ENCODE measurements around the gene MZF1. TPM values are rescaled to one million over a fixed set of nuclear protein-coding genes. Genes with fewer than 3 reads are reported as not detected.
A peak's percentile ranks its signal among the peaks of the same experiment; 100 is the strongest.

The MZF1 gene
- total and polyA plus RNA-seq, 2 donors: 12.4 to 22.1 TPM

DNA sequence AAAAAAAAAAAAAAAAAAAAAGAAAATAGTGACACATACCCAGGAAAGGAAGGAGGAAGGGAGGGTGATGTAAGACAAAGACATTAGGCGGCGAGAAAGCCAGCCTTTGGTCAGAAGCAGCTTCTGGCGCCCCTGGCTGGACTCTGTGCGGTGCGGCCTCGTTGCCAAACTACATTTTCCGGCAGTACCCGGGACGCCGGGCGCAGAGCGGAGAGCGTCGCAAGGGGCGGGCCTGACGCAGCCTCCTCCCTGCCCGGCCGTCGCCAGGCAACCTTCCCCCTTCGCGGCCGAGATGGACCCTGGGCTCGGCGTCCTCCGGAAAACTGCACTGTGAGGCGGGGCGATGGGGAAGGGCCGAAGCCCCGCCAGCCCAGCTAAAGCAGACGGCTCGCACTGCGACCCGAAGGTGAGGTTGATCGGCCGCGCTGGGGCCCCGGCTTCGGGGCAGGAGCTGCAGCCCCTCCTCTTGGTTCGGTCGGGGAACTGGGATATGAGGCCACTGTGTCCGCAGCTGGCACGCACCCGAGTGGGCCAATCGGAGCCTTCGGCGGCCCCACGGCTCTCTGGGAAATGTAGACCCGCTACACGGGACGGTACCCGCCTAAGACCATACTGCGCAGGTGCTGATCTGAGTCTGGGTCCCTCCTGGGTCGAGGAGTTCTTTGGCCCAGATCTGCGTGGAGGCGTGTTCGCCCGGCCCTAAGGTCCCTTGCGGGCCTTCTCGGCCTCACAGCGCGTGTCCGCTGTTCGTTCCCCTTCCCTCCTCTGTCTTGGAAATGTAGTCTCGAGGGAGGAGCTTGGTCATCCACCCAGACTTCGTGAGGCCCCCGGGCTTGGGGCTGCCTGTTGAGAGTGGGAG is 2.3 kb upstream of the MZF1 start:
- peak; percentile 82 for DNase-seq (ENCODE audit: extremely low spot score)
- peak overlapping the region; percentile 81 for H3K27ac ChIP-seq (ENCODE audit: low read depth)
- no peaks in the 10 kb centered on the region for H3K36me3 ChIP-seq (ENCODE audit: insufficient read depth)
- peak overlapping the region; percentile 59 for H3K4me3 ChIP-seq (ENCODE audit: low read depth, low read length)
- under 1% methylated on average over 66 of the region's 66 CpGs for WGBS
- no peaks in the 10 kb centered on the region for H3K4me1 ChIP-seq (ENCODE audit: insufficient read depth)

DNA sequence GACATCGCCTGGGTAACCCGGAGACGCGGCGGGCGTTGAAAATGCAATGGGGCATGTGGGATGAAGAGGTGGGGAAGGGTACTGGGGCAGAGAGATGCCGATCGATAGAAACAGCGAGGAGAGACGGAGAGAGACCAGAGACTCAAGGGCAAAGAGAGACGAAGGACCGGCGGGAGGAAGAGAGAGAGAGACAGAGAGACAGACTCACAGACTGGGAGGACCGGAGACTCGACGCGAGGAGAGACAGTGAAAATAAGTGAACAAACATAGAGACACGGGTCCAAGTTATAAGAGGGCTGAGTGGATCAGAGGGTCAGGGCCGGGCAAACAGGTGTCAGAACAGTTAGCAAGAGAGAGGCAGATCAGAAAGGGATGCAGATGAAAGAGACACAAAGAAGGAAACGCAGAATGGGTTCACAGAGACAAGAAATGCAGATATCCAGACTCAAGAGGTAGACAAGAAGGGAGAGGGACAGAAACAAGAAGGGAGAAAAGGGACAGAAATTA is 576 bp upstream of the MZF1 start:
- under 1% methylated on average over 20 of the region's 20 CpGs for WGBS
- DNase-seq (ENCODE audit: extremely low spot score): no peak
- peak overlapping the region; percentile 29 for H3K4me3 ChIP-seq (ENCODE audit: low read depth, low read length)
- H3K36me3 ChIP-seq (ENCODE audit: insufficient read depth): no peaks in the 10 kb centered on the region
- no peaks in the 10 kb centered on the region for H3K4me1 ChIP-seq (ENCODE audit: insufficient read depth)
- peak overlapping the region; percentile 93 for H3K27ac ChIP-seq (ENCODE audit: low read depth)

GRCh38 chr19:58572026-58572817 is 913 bp downstream of the MZF1 start:
- 40% methylated on average over 24 of the region's 24 CpGs for WGBS
- no peak for DNase-seq (ENCODE audit: extremely low spot score)
- Histone ChIP-seq H3K27ac (ENCODE audit: low read depth) (no peak overlapping the region), H3K36me3 (ENCODE audit: insufficient read depth) (no peaks in the 10 kb centered on the region), H3K4me3 (ENCODE audit: low read depth, low read length) (peak overlapping the region; percentile 45), H3K4me1 (ENCODE audit: insufficient read depth) (no peaks in the 10 kb centered on the region)

- 97% methylated on average over 8 of the region's 8 CpGs for WGBS
- Histone ChIP-seq H3K4me1 (ENCODE audit: insufficient read depth) (no peaks in the 10 kb centered on the region), H3K27ac (ENCODE audit: low read depth) (no peak overlapping the region), H3K4me3 (ENCODE audit: low read depth, low read length) (no peak overlapping the region), H3K36me3 (ENCODE audit: insufficient read depth) (no peaks in the 10 kb centered on the region)
- DNase-seq (ENCODE audit: extremely low spot score): no peak
These were observed 1.6 kb downstream of the MZF1 start for GRCh38 chr19:58571575-58571947.

- 94% methylated on average over 25 of the region's 25 CpGs for WGBS
- no peak overlapping the region for H3K4me3 ChIP-seq (ENCODE audit: low read depth, low read length)
- no peaks in the 10 kb centered on the region for H3K4me1 ChIP-seq (ENCODE audit: insufficient read depth)
- H3K36me3 ChIP-seq (ENCODE audit: insufficient read depth): no peaks in the 10 kb centered on the region
- H3K27ac ChIP-seq (ENCODE audit: low read depth): no peak overlapping the region
- DNase-seq (ENCODE audit: extremely low spot score): no peak
These were observed 2.2 kb downstream of the MZF1 start for GRCh38 chr19:58570770-58571574.

DNA sequence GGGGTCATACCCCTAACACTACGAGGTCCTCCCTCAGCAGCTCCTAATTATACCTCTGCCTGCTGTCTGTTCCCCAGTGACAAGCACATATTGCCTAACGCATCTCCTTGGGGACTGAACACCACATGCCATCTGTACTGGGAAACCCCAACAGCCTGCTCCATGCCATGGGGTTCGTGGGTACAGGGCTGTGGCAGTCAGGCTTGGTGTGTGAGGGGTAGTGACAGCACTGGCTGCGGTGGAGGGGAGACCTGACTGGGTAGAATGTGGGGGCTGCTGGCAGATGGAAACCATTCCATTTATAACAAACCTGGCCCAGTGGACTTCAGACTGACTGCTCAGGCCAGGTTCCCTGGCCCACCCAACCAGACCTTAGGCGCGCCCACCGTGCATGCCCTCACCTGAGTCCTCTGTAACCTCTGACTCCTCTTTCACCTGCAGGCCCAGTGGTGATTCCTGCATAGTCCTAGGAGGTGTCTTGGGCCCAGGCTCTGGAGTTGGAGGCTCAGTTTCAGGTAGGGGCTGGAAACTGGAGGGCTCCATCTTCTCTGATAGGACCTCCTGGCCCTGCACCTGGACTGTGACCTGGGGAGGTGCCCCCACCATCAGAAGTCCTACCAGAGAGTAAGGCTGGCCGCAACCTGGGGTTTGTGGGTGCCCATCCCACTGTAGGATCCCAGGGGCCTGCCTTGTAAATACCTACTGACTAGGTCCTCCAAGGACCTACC is 3.0 kb downstream of the MZF1 start:
- no peak overlapping the region for H3K4me3 ChIP-seq (ENCODE audit: low read depth, low read length)
- DNase-seq (ENCODE audit: extremely low spot score): no peak
- no peaks in the 10 kb centered on the region for H3K4me1 ChIP-seq (ENCODE audit: insufficient read depth)
- WGBS: 86% methylated on average over 8 of the region's 8 CpGs
- no peak overlapping the region for H3K27ac ChIP-seq (ENCODE audit: low read depth)
- no peaks in the 10 kb centered on the region for H3K36me3 ChIP-seq (ENCODE audit: insufficient read depth)

- Histone ChIP-seq H3K4me3 (ENCODE audit: low read depth, low read length) (no peak overlapping the region), H3K4me1 (ENCODE audit: insufficient read depth) (no peaks in the 10 kb centered on the region), H3K27ac (ENCODE audit: low read depth) (no peak overlapping the region), H3K36me3 (ENCODE audit: insufficient read depth) (no peaks in the 10 kb centered on the region)
- no peak for DNase-seq (ENCODE audit: extremely low spot score)
- 95% methylated on average over 6 of the region's 6 CpGs for WGBS
These were observed 3.8 kb downstream of the MZF1 start for GRCh38 chr19:58569191-58569942.

DNA sequence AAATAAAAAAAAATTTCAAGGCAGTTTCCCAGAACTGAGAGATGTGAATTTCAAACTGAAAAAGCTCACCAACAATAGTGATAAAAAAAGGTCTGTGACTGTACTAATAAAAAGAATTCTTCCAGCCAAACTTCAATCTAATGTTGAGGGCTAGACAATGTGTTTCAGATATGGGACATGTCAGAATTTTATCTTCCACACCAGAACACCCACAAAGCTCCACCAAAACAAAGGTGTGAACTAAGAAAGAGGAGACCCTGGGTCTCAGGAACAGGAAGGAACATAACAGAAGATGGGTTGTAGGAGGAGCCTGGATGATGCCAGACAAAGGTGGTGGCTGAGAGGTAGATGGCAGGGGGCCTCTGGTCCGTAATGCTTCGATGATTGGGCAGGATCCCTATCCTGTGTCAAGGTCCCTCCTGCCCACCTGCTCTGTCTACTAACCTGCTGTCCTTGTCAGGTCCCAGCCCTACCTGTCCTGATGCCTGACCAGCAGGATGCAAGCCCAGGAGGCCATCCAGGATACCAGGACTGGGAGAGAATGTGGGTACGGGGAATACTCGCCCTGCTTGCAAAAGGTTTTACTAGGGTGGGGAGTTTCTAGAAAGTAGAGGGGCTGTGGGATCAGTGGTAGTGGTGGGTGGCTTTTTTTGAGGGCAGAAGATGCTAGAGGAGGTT is 4.5 kb downstream of the MZF1 start:
- Histone ChIP-seq H3K27ac (ENCODE audit: low read depth) (no peak overlapping the region), H3K36me3 (ENCODE audit: insufficient read depth) (no peaks in the 10 kb centered on the region), H3K4me1 (ENCODE audit: insufficient read depth) (no peaks in the 10 kb centered on the region), H3K4me3 (ENCODE audit: low read depth, low read length) (no peak overlapping the region)
- DNase-seq (ENCODE audit: extremely low spot score): no peak
- 96% methylated on average over 4 of the region's 4 CpGs for WGBS

DNA sequence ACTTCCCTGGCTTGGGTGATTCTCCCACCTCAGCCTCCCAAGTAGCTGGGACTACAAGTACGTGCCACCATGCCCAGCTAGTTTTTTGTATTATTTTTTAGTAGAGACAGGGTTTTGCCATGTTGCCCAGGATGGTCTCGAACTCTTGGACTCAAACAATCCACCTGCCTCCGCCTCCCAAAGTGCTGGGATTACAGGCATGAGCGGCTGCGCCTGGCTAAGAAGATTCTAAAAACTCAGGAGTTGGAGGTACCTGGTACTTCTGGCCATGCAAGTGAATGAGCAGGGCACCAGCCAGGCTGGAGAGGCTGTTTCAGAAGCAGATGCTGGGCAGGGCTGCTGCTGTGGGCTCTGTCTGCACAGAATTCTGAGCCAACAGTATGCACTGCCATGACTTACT is 6.1 kb downstream of the MZF1 start:
- 95% methylated on average over 5 of the region's 5 CpGs for WGBS
- no peaks in the 10 kb centered on the region for H3K36me3 ChIP-seq (ENCODE audit: insufficient read depth)
- H3K4me1 ChIP-seq (ENCODE audit: insufficient read depth): no peaks in the 10 kb centered on the region
- no peak overlapping the region for H3K4me3 ChIP-seq (ENCODE audit: low read depth, low read length)
- DNase-seq (ENCODE audit: extremely low spot score): no peak
- no peak overlapping the region for H3K27ac ChIP-seq (ENCODE audit: low read depth)

DNA sequence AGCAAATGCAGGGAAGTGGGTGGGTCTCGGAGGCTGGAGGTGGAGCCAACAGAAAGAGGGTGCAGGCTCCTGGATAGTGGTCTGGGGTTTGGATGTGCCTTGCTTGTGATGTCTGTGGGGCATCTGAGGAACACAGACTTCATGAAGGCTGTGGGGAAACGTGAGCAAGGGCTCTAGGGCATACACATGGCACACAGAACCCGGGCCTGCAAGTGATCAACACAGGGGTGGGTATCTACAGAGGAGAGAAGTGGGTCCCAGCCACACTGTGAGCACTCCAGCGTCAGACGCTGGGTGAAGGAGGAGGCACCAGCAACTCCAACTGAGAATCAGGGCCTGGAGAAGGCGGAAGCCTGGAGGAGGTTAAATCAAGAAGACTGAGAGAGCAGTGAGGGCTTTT is 9.3 kb downstream of the MZF1 start:
- no peaks in the 10 kb centered on the region for H3K36me3 ChIP-seq (ENCODE audit: insufficient read depth)
- DNase-seq (ENCODE audit: extremely low spot score): no peak
- no peak overlapping the region for H3K27ac ChIP-seq (ENCODE audit: low read depth)
- no peaks in the 10 kb centered on the region for H3K4me1 ChIP-seq (ENCODE audit: insufficient read depth)
- H3K4me3 ChIP-seq (ENCODE audit: low read depth, low read length): no peak overlapping the region
- 79% methylated on average over 6 of the region's 6 CpGs for WGBS

DNA sequence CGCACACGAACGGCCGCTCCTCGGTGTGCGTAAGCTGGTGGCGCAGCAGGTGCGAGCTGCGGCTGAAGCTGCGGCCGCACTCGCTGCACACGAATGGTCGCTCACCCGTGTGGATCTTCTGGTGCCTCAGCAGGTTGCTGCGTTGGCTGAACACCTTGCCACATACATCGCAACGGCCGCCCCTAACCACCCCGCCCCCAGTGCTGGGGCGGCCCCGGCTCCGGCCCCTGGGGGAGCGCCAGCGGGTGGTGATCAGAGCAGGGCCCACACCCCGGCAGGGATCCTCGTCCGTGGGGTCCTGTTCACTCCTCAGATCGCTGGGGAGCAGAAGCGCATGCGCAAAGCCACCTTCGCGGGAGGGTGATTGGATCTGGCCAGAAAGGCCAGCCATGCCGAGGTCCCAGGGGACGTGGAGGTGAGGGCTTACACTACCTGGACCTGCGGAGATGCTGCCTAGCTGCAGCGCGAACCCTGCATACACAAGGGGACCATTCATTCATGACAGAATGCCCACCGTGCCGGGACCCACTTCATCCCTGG is 10.0 kb downstream of the MZF1 start:
- WGBS: 4% methylated on average over 40 of the region's 40 CpGs
- no peak overlapping the region for H3K27ac ChIP-seq (ENCODE audit: low read depth)
- H3K4me1 ChIP-seq (ENCODE audit: insufficient read depth): no peaks in the 10 kb centered on the region
- H3K4me3 ChIP-seq (ENCODE audit: low read depth, low read length): peak overlapping the region; percentile 12
- no peaks in the 10 kb centered on the region for H3K36me3 ChIP-seq (ENCODE audit: insufficient read depth)
- DNase-seq (ENCODE audit: extremely low spot score): no peak
